Common myeloid progenitor, CD34-positive (primary cell): Measurements from ENCODE around the gene FBXO3.

Source experiments
- CTCF ChIA-PET: fragments of 350-600 bp; sonication (Branson Sonifier 250); formaldehyde crosslinking; loops from one replicate; lab custom pipeline; 2021; ENCODE audit warnings: antibody characterized with exemption; lab: Charles Lee
- POLR2A ChIA-PET: fragments of 350-600 bp; sonication (Branson Sonifier 250); formaldehyde crosslinking; loops from one replicate; lab custom pipeline; 2021; ENCODE audit warnings: antibody characterized with exemption; lab: Charles Lee
- DNase-seq, 3 donors: peaks; one replicate each; pipeline versions ENCODE4 v3.0.0 to v3.0.0-alpha.2; 2013
- H3K27ac ChIP-seq, 2 experiments: 1 replicate in 1 of 2; 2 replicates in 1 of 2; pipeline ENCODE4 v1.7.0; 2013; ENCODE audit warnings: inconsistent platforms in 2 of 2, low read length in 2 of 2, mild to moderate bottlenecking in 2 of 2, low read depth in 1 of 2, moderate library complexity in 1 of 2; ENCODE audit not compliant: severe bottlenecking in 2 of 2, insufficient read depth in 1 of 2, poor library complexity in 1 of 2
- H3K27me3 ChIP-seq, 5 experiments: replicated peaks in 2 of 5; 1 replicate in 3 of 5; 2 replicates in 2 of 5; pipeline versions ENCODE4 v1.6.1 to v1.7.0; 2013; ENCODE audit warnings: low read length in 4 of 5, mild to moderate bottlenecking in 2 of 5, moderate library complexity in 2 of 5, inconsistent platforms in 1 of 5; ENCODE audit not compliant: insufficient read depth in 5 of 5, control insufficient read depth in 4 of 5
- H3K36me3 ChIP-seq, 4 experiments: 1 replicate in 2 of 4; 2 replicates in 2 of 4; pipeline versions ENCODE4 v1.6.1 to v1.7.0; 2013; ENCODE audit warnings: low read length in 3 of 4, control low read depth in 1 of 4, mild to moderate bottlenecking in 1 of 4; ENCODE audit not compliant: control insufficient read depth in 4 of 4, insufficient read depth in 4 of 4
- H3K4me1 ChIP-seq, 4 experiments: 1 replicate in 3 of 4; 2 replicates in 1 of 4; pipeline versions ENCODE4 v1.6.1 to v1.7.1; 2013; ENCODE audit warnings: low read length in 3 of 4, mild to moderate bottlenecking in 3 of 4, control low read depth in 1 of 4, inconsistent platforms in 1 of 4, moderate library complexity in 1 of 4; ENCODE audit not compliant: control insufficient read depth in 4 of 4, insufficient read depth in 4 of 4; ENCODE audit errors: control extremely low read depth in 1 of 4
- H3K4me3 ChIP-seq, 7 experiments: 1 replicate in 4 of 7; 2 replicates in 3 of 7; pipeline versions ENCODE4 v1.5.1 to v1.7.0; 2013; ENCODE audit warnings: mild to moderate bottlenecking in 7 of 7, low read length in 6 of 7, moderate library complexity in 6 of 7, inconsistent platforms in 2 of 7, low read depth in 2 of 7, control low read depth in 1 of 7; ENCODE audit not compliant: insufficient read depth in 4 of 7, control insufficient read depth in 1 of 7; ENCODE audit errors: extremely low read depth in 1 of 7
- H3K9me3 ChIP-seq, 5 experiments: 1 replicate in 4 of 5; 2 replicates in 1 of 5; pipeline versions ENCODE4 v1.6.1 to v1.7.1; 2013; ENCODE audit warnings: low read length in 4 of 5, mild to moderate bottlenecking in 2 of 5, inconsistent platforms in 1 of 5, low read depth in 1 of 5, moderate library complexity in 1 of 5; ENCODE audit not compliant: control insufficient read depth in 4 of 5, insufficient read depth in 2 of 5; ENCODE audit errors: control extremely low read depth in 1 of 5
- WGBS: methylation state at CpG from one replicate; pipeline ENCODE4 v1.1.5; 2013; ENCODE audit not compliant: insufficient coverage; 5-methylcytosine and 5-hydroxymethylcytosine counted together

Gene FBXO3

DNA sequence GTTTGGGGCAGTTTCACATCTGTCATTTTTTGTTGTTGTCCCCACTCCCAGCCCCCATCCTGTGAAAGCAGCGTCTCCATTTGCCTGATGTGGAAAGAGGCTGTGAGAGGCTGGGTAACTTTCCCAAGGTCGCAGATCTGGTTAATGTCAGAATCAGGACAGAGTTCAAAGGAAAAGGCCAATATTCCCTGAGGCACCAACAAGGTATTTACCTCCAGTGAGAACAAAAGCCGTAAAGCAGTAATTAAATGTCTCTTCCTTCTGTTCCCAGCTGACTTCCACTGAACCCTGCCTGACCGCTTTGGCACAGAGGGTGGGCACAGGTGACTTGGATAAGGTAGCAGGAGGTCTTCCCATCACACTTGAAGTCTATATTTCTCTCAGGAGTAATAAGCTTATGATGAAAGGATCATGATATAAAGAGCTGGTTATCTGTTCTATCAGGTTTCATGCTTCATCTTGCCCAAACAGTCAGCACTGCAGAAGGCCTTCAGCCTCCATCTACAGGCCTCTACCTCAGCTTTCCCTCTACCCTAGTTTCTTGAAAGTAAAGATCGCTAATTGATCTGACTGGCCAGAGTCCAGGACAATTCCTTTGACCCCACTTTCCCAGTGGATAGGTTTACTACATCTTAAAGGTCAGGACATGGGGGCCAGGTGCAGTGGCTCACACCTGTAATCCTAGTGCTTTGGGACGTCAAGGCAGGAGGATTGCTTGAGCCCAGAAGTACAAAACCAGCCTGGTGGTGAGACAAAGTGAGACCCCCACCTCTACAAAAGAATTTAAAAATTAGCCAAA lies 83.1 kb downstream of the FBXO3 start:
- 93% methylated on average over 4 of the region's 6 CpGs for WGBS
- ChIA-PET POLR2A (no interaction called here), CTCF (no interaction called here)
- H3K4me1 ChIP-seq: peaks cover 0 to 10% (median 4%) of the 10 kb centered on the region in 4 experiments
- H3K9me3 ChIP-seq: peaks cover 0 to 3% (median 0%) of the 10 kb centered on the region in 5 experiments
- no peak overlapping the region for H3K27ac ChIP-seq
- no peaks in the 10 kb centered on the region for H3K36me3 ChIP-seq
- peaks cover 0 to 2% (median 0%) of the 10 kb centered on the region in 5 experiments for H3K27me3 ChIP-seq
- DNase-seq: no peak
- H3K4me3 ChIP-seq: no peak overlapping the region
